Left renal pelvis (tissue), 4 donors: Measurements from ENCODE around the gene LPP. TPM values are rescaled to one million over a fixed set of nuclear protein-coding genes. Genes with fewer than 3 reads are reported as not detected.

Source experiments
- DNase-seq, 4 donors: peaks; one replicate each; pipeline ENCODE4 v3.0.0-alpha.2; 2013; ENCODE audit warnings: low read depth in 4 of 4, low spot score in 3 of 4
- polyA plus RNA-seq, 4 donors: library from polyadenylated mRNA; unstranded; fragments of 120-200 nt; gene quantifications; one replicate each; pipeline ENCODE4 v1.2.1, GENCODE V29; 2013; ENCODE audit not compliant: insufficient read length in 4 of 4

The LPP gene
- polyA plus RNA-seq, 4 donors, result 21.3 to 31.3 (median 25.6) TPM

DNA sequence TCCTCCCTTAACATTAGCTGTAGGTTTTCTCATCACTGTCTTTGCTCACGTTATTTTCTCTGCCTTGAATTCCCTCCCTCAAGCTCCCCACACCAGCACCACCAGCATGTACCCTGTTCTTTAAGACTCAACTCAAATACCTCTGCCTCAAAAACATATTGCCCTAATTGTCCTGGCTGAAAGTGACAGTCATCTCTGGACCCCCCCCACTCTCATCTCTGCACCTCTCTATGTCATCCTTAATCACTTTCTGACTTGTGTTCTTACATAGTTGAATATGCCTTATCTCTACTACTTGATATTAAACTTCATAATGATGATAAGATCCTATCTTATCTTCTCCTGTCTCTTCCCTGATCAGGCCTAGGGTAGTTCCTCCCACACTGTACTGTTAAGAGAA lies 672.6 kb downstream of the LPP start:
- DNase-seq, result no peak

DNA sequence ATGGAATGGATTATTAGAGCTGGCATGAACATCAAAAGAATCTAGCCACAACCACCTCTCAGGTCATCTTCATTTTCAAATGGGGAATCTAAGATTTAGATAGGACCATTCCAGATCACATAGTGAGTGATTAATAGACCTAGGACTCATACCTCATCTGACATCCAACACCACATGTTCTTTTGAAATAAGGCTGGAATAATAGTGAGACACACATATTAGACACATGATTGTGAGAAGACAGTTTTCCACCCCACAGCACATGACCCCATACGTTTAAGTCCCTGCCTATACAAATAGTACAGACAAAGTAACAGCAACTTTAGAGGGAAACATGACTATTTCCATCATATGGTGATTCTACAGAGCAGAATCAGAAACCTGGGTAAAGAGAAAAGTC lies 673.1 kb downstream of the LPP start:
- DNase-seq, result no peak

DNA sequence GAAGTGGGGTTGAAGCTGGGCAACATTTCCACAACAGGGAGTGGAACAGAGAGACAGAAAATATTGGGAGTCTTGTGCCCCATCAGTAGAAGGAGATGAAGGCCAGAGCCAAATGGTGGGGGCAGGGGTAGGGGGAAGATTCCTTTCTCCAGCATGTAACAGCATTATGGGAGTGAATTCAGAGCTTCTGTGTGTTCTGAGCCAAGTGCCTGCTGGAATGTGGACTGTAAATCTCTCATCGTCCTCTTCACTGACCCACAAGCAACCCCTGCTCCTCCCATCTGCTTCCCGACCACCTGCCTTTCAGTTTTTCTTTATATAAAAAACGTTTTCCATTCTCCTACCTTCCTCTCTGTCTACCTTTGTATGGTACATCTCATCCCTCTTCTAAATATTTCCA lies 673.6 kb downstream of the LPP start:
- DNase-seq, result peak in 1 of 4 donors; percentile 42

DNA sequence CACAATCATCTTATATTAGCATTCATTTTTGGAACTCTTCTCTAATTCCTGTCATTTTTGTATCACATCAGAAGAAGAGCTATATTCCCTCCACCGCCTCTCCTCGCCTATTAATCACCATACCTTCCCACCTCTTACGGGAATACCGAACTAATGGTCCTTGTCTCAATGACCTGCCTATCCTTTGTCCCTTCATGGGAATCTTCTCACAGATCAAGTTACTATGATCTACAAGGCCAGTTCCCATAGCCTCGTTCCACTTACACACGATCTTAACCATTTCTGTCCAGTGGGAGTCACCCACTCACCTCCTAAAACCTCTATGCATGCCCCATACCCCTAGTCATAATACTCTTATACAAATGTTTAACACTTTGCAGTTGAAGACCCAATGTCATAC lies 675.2 kb downstream of the LPP start:
- peak in 1 of 4 donors; percentile 39 for DNase-seq

DNA sequence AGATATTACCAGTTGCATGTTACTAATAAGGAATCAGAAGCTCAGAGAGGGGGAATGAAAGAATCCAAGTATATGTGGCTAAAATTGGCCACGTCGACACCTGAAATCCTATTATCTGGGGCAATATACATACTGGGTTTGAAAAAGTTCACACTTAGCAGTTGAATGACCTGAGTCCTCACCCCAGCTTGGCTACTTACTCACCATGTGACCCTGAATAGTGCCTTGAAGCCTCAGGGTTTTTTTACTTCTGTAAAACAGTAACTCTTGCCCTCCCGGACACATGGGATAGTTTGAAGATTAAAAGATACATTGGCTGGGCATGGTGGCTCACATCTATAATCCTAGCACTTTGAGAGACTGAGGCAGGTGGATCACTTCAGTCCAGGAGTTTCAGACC lies 675.6 kb downstream of the LPP start:
- no peak for DNase-seq

DNA sequence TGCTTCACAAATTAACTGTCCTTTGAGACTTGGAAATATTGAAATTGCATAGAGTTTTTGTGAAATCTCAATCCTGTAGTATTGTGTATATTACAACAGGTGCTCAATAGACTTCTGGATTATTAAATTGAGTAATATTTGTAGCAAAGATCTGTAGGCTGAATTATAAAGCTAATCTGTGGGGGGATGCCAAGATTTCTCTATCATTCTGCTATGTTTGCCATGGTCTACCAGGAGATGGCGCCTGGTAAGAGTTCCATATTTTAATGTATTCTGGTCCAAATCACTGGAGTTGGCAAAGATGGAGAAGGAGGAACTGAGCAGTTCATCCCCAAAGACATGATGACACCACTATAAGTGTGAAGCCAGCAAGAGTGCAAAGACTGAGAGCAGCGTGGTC lies 676.9 kb downstream of the LPP start:
- DNase-seq, result no peak

DNA sequence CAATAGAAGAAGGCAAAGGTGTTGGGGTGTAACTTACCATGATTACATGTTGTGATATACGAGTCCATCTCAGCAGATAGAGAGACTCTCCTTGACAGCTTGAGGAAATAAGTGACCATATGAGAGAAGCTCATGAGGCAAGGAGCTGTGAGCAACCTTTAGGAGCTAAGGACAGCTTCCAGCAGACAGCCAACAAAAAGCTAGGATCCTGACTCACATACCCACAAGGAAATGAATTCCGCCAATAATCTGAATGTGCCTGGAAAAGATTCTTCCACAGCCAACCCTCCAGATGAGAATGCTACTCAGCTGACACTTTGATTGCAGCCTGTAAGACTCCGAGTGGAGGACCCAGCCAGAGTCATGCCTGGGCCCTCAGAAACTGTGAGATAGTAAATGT lies 678.2 kb downstream of the LPP start:
- no peak for DNase-seq

DNA sequence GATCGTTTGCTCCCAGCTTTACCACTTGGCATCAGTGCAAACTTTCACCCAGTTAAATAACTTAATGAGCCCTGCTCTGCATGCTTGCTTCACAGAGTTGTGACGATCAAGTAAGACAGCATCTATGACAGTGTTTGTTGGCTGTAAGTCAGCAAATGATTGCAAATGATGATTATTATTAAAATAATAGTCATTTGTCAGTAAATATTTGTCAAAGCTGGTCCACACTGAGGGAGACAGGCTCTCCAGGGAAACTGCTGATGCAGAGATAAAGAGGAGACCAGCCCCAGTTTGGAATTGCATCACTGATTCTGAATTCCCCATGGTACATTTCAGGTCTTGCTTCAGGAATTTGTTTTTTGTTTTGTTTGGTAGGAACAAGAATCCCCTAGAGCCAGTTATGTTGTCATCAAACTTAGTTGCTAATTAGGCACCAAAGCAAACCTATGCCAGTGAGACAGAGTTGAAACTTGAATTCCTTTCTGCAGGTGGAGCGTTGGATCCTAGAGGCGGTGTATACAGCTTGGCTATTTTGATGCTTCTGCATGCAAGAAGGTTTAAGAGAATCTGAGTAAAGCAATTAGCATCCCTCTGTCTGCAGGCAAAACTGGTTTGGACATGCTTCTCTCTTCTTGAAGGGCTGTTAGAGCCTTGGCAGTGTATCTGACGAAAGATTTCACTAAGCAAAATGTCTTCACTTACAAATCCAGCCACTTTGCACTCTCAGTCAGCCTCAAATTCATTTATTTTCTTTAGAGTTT lies 679.2 kb downstream of the LPP start:
- no peak for DNase-seq

DNA sequence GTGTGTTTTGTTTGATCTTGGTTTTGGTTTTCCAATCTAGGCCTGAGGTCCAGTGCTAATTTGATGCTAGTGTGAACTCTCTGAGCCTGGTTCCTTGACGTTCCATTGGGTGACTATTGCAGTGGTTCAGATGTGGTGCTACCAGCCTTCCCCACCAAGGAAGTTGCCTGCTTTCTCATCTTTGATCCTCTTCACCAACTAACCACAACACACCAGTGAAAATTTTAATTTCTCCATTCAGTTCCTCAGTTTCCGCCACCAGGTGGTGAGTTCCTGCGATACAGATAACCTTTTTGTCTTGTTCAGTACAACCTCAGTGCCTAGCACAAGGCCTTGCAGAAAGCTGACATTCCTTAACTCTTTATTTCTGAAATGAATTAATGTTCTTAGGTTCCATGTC lies 680.4 kb downstream of the LPP start:
- no peak for DNase-seq

DNA sequence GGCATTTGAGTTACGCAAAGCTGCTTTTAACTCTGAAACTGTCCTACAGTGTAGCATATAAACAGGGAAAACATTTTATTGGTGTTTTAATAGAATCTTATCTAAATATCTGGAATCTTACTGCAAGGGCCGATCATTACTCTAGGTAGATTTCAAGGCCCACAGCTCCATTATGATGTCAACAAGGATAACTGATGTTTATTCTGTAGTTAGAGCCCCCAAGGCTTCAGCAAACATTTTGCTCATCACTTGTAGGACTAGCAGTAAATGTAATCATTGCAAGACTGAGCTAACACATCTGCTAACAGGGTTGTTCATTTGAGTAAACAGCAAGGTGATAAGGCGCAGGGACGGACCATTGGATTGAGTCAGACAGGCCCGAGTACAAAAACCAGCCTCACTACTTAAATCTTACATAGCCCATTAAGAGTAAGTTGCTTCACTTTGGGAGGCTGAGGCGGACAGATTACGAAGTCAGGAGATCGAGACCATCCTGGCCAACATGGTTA lies 685.3 kb downstream of the LPP start:
- DNase-seq, result no peak

DNA sequence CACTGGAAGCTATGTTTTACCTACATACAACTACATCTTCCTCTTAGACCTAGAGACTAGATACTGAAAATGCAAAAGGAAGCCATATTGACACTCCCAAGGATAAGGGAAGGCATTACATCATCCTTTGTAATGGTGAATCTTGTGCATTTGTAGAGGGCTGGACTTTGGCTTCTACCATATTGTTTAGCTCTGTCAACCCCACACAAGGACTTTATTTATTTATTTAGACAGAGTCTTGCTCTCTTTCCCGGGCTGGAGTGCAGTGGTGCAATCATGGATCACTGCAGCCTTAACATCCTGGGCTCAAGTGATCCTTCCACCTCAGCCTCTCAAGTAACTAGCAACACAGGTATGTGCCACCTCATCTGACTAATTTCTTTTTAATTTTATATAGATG lies 686.3 kb downstream of the LPP start:
- no peak for DNase-seq

DNA sequence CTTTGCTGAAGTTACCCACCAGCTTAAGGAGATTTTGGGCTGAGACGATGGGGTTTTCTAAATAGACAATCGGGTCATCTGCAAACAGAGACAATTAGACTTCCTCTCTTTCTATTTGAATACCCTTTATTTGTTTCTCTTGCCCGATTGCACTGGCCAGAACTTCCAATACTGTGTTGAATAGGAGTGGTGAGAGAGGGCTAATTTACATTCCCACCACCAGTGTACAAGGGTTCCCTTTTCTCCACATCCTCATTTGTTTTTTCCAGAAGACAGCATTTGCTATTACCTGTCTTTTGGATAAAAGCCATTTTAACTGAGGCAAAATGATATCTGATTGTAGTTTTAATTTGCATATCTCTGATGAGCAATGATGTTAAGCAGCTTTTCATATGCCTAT lies 687.9 kb downstream of the LPP start:
- no peak for DNase-seq

DNA sequence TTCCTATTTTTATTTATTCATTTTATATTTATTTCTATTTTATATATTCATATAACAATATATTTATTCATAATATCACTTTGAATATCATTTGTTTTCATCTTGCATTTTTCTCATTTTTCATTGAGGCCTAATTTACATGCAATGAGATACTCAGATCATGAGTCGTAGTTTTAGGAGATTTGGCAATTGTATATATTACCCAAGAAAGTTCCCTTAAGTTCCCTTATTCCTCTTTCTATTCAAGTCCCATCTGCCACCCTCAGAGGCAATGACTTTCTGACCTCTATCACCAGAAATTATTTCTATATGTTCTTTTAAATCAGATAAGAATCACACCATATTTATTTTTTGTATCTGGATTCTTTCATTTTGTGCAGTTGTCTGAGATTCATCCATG lies 688.7 kb downstream of the LPP start:
- no peak for DNase-seq

DNA sequence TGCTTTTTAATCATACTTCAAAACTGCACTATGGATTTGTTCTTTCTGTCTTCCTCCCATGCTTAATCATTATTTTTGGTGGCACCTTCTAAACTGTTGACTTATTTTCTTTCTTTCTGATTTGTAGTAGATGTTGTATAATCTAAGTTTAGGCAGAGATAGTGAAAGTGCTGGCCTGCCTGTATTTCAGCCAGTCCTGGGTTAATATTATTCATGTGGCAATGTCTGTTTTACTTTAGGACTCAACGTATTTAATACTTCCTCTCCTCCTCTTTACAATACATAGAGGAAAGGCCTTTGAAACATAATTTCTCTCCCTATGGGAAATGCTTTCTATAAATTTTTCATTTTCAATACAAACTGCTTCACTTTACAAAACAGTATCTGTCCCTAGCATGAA lies 690.1 kb downstream of the LPP start:
- no peak for DNase-seq

DNA sequence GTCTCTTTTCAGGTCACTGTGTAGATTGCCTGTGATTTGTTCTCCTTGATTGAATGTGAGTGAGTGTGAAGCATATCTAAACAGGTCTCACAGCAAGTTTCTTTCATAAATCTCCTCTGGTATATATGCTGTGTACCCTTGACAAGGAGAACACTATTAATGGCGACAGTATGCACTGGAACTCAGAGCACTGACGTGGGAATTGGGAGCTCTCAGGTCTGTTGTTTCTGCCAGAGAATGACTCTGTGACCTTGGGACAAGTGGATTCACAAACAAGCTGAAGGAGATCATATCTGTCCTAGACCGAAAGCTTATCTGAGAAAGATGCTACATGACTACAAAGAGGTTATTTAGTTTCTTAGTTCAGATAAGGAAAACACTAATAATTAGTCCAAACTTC lies 691.6 kb downstream of the LPP start:
- no peak for DNase-seq

DNA sequence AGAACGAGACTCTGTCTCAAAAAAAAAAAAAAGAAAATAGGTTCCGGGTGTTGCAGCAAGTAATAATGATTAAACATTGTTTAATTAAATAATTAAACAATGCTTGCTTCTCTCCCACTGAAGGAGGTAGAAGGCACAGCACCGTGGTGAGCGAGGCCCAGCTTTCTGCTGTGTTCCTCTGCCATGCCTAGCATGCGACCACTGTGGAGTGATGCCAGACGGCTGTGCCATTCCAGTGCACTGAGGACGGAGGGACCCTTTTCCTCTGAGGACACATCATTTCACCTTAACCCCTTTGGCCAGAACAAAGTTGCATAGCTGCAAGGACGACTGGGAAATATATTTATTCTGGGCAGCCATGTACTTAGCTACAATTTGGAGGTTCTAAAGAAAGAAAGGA lies 695.0 kb downstream of the LPP start:
- DNase-seq, result no peak

DNA sequence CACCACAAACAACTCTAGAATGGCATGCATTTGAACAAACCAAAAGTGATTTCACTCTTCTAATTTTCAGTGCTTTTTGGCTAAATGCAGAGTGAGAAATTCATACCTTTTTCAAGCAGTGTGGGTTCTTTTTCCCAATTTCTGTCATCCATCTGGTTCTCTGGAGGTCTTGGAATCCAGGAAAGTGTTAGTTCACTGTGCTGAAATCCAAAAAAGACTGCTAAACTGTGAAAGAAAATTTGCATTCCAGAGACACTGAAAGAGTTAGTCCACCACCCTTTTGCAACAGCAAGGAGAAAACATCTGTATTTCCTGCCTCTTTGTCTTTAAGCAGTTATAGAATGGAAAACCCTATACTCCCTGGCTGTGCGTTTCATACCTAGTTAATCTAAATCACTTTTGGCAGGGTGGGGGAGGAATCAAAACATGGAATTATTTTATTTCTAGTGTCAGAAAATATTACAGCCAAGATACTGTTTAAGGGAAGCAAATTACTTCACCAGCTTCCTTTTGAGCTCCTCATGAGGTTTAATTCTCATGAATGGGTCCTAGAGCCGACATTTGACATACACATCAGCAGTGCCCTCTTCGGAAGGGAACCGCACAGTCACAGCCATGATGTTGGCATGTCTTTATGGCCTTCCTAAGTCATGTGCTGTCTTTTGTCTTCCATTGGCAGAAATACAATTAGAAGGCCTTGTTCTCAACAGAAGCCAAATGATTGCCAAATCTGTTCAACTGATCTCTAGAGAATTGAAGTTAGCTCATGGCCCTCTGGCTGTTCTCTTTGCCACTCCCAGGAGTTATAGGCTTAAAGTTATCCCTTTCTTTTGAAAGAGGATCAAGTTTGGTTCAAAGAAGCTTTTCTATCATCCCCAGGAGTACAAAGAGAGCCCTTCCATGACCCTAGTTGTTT lies 700.2 kb downstream of the LPP start:
- DNase-seq, result no peak

DNA sequence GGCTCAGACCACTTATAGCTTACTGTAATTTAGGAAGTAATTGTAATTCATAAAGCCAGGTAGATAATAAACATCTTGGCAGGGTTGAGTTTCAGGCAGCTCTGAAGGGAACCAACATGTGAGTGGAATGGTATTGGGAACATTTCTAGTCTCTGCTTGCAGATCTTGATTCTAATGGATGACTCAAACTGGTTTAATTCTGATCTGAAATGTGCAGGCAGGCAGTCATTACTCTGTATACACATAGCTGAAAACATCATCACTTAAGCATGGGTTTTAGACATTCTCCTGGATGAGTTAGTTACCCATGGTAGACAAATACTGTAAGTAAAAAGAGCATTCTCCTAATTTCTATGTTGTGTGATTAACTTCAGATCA lies 700.8 kb downstream of the LPP start:
- no peak for DNase-seq

DNA sequence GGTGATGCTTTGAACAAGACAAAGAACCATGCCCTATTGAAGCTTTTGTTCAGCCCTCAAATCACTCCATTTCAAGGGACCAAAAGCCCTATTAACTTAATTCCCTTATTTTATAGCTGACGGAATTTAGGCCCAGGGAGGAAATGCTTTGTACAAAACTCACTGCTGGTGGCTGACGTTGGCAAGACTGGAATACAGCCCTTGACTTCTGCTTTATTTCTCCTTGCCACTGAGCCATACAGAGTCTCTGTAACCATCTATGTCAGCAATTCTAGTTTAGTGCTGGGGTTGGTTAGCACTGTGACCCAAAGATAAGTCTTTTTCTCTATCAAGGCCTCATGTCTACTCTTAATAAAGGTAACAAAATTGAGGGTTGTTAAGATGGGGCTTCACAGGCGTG lies 701.7 kb downstream of the LPP start:
- no peak for DNase-seq

DNA sequence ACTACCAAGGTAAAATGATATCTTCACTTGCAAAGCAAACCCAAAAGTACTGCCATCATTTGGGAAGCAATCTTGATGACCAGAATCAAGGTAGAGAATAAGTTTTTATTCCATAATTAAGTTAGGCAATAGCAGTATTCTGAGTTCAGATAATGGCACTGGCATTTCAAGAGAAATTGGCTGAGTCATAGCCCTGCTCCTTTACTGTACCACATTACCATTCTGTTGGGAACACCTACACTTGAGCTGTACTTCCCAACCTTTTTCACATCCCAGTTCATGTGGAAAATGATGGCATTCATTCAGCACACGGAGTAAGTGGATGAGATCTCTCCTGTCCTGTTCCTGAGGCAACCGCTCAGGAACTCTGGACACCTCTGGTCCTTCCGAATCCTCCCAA lies 706.2 kb downstream of the LPP start:
- DNase-seq, result no peak

DNA sequence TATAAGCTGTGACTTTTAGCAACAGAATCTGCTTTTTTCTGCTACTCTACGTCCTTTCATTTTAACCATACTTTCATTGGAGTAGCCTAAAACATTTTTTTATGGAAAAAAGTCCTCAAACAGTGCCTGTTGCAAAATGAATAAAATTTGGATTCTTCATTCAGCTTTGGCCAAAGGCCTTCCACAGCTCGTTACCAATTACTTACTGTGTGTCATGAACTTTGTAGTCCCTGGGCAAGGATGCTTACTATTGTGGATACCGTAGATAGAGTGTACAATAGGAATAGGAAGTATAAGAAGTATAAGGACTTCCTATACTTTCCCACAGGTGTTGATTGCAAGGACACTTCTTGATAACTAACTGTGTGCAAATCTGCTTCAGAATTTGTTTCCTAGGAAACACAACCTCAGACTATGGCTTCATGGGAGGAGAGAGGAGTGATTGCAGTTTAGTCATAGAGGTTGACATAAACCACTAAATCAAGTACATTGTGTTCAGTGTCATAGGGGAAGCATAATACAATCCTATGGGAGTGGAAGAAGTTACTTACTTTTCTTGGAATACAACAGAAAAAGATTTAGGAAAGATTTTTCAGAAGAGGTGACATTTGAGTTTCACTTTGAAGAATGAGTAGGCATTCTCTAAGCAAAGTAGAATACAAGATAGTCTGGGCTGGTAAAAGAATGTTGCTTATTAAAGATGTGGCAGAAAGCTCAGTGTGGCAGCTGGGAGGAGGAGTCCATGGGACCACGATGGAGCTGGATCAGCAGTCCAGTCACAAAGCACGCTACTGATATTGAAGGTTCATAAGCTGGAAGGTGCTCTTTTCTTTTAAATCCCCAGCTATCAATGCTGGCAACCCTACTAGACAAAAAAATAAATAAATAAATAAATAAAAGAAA lies 708.1 kb downstream of the LPP start:
- DNase-seq, result no peak
